Liver (tissue), 9 donors: Measurements from ENCODE around the gene SLC38A7. TPM values are rescaled to one million over a fixed set of nuclear protein-coding genes. Genes with fewer than 3 reads are reported as not detected.

ENCODE experiments used
- DNase-seq: peaks from one replicate; pipeline ENCODE4 v3.0.0-alpha.2; 2017; ENCODE audit warnings: low spot score
- H3K27ac ChIP-seq, 2 donors: one replicate each; pipeline ENCODE4 v1.7.0; 2013; ENCODE audit warnings: inconsistent platforms in 2 of 2, low read length in 2 of 2, control low read depth in 1 of 2, low read depth in 1 of 2, mild to moderate bottlenecking in 1 of 2
- H3K27me3 ChIP-seq, 4 donors: one replicate each; pipeline versions ENCODE4 v1.6.1 to v1.7.0; 2013; ENCODE audit warnings: low read length in 3 of 4, inconsistent platforms in 1 of 4, mild to moderate bottlenecking in 1 of 4, moderate library complexity in 1 of 4; ENCODE audit not compliant: control insufficient read depth in 4 of 4, insufficient read depth in 4 of 4
- H3K36me3 ChIP-seq, 4 donors: one replicate each; pipeline versions ENCODE4 v1.6.1 to v1.7.0; 2013; ENCODE audit warnings: low read length in 3 of 4, mild to moderate bottlenecking in 3 of 4, low read depth in 1 of 4, moderate library complexity in 1 of 4; ENCODE audit not compliant: control insufficient read depth in 4 of 4, insufficient read depth in 3 of 4
- H3K4me1 ChIP-seq, 4 donors: one replicate each; pipeline versions ENCODE4 v1.6.1 to v1.7.0; 2013; ENCODE audit warnings: low read length in 3 of 4, mild to moderate bottlenecking in 3 of 4, moderate library complexity in 1 of 4; ENCODE audit not compliant: control insufficient read depth in 4 of 4, insufficient read depth in 4 of 4
- H3K4me3 ChIP-seq, 3 donors: one replicate each; pipeline versions ENCODE4 v1.6.1 to v1.7.0; 2013; ENCODE audit warnings: low read length in 3 of 3, control low read depth in 1 of 3, low read depth in 1 of 3, mild to moderate bottlenecking in 1 of 3
- H3K9ac ChIP-seq, 2 donors: one replicate each; pipeline ENCODE4 v1.7.0; 2013; ENCODE audit warnings: low read length in 2 of 2, mild to moderate bottlenecking in 2 of 2, moderate library complexity in 2 of 2, control low read depth in 1 of 2, low read depth in 1 of 2
- H3K9me3 ChIP-seq, 4 donors: one replicate each; pipeline versions ENCODE4 v1.6.1 to v1.7.0; 2013; ENCODE audit warnings: low read length in 3 of 4; ENCODE audit not compliant: control insufficient read depth in 4 of 4
- EGR1 ChIP-seq, 2 donors: IDR thresholded peaks; 2 replicates each; pipeline ENCODE4 v1.6.1; 2016 to 2018; ENCODE audit warnings: antibody characterized with exemption in 2 of 2, low read depth in 2 of 2
- FOXA1 ChIP-seq: IDR thresholded peaks from 2 replicates; pipeline ENCODE4 v1.6.1; 2016; ENCODE audit warnings: antibody characterized with exemption
- FOXA2 ChIP-seq: IDR thresholded peaks from 2 replicates; pipeline ENCODE4 v1.6.1; 2016; ENCODE audit warnings: antibody characterized with exemption
- GABPA ChIP-seq, 2 donors: IDR thresholded peaks in 1 of 2; conservative IDR thresholded peaks in 1 of 2; 2 replicates each; pipeline ENCODE4 v1.6.1; 2016; ENCODE audit warnings: antibody characterized with exemption in 2 of 2, mild to moderate bottlenecking in 1 of 2, moderate library complexity in 1 of 2
- HNF4A ChIP-seq, 2 donors: conservative IDR thresholded peaks; 2 replicates each; pipeline ENCODE4 v1.6.1; 2016; ENCODE audit warnings: antibody characterized with exemption in 2 of 2, mild to moderate bottlenecking in 2 of 2
- HNF4G ChIP-seq: IDR thresholded peaks from 2 replicates; pipeline ENCODE4 v1.6.1; 2016; ENCODE audit warnings: antibody characterized with exemption
- JUND ChIP-seq, 2 donors: IDR thresholded peaks; 2 replicates each; pipeline ENCODE4 v1.6.1; 2016; ENCODE audit warnings: antibody characterized with exemption in 2 of 2
- NR2F2 ChIP-seq: IDR thresholded peaks from 2 replicates; pipeline ENCODE4 v1.6.1; 2016; ENCODE audit warnings: antibody characterized with exemption
- RAD21 ChIP-seq, 2 donors: IDR thresholded peaks; 2 replicates each; pipeline ENCODE4 v1.6.1; 2016; ENCODE audit warnings: antibody characterized with exemption in 2 of 2, mild to moderate bottlenecking in 2 of 2
- RXRA ChIP-seq, 2 donors: IDR thresholded peaks; 2 replicates each; pipeline ENCODE4 v1.6.1; 2017 to 2018; ENCODE audit warnings: antibody characterized with exemption in 2 of 2, mild to moderate bottlenecking in 1 of 2
- SP1 ChIP-seq: IDR thresholded peaks from 2 replicates; pipeline ENCODE4 v1.6.1; 2018; ENCODE audit warnings: antibody characterized with exemption, mild to moderate bottlenecking
- TAF1 ChIP-seq: conservative IDR thresholded peaks from 2 replicates; pipeline ENCODE4 v1.6.1; 2016; ENCODE audit warnings: antibody characterized with exemption, mild to moderate bottlenecking
- YY1 ChIP-seq: IDR thresholded peaks from 2 replicates; pipeline ENCODE4 v1.6.1; 2016; ENCODE audit warnings: antibody characterized with exemption, mild to moderate bottlenecking
- WGBS: extraction: QIAGEN DNeasy Blood & Tissue Kit; methylation state at CpG from one replicate; pipeline ENCODE4 v1.1.7; 2013; 5-methylcytosine and 5-hydroxymethylcytosine counted together
- polyA plus RNA-seq, 2 donors: library from polyadenylated mRNA; stranded (reverse) in 1 of 2; unstranded in 1 of 2; fragments of 200-250 nt in 1 of 2; fragments of >200 nt in 1 of 2; fragmentation: Nextera tagmentation in 1 of 2; extraction: Ambion mirVana in 1 of 2; gene quantifications; one replicate each; pipeline versions ENCODE4 v1.2.1 to v1.2.3, GENCODE V29; 2013 to 2015
- total RNA-seq, 2 donors: library from RNA; depleted of rRNA; stranded (reverse); fragments of >200 nt; gene quantifications; one replicate each; pipeline ENCODE4 v1.2.3, GENCODE V29; 2014
- TF ChIP-seq, protein P1 (sequence below): IDR thresholded peaks from 2 replicates; pipeline ENCODE4 v1.6.1; 2016; ENCODE audit warnings: antibody characterized with exemption, mild to moderate bottlenecking
- TF ChIP-seq, protein P2 (sequence below): IDR thresholded peaks from 2 replicates; pipeline ENCODE4 v1.6.1; 2016; ENCODE audit warnings: antibody characterized with exemption
- TF ChIP-seq, protein P3 (sequence below): IDR thresholded peaks from 2 replicates; pipeline ENCODE4 v1.6.1; 2016; ENCODE audit warnings: antibody characterized with exemption
- TF ChIP-seq, protein P4 (sequence below): IDR thresholded peaks from 2 replicates; pipeline ENCODE4 v1.6.1; 2016; ENCODE audit warnings: antibody characterized with exemption
- donor health status: healthy.
- donor health status: healthy.
- donor health status: healthy.
- donor health status: healthy.
- donor health status: healthy.

SLC38A7 gene
- total and polyA plus RNA-seq, 4 donors: 7.9 to 18.7 (median 11.0) TPM

DNA sequence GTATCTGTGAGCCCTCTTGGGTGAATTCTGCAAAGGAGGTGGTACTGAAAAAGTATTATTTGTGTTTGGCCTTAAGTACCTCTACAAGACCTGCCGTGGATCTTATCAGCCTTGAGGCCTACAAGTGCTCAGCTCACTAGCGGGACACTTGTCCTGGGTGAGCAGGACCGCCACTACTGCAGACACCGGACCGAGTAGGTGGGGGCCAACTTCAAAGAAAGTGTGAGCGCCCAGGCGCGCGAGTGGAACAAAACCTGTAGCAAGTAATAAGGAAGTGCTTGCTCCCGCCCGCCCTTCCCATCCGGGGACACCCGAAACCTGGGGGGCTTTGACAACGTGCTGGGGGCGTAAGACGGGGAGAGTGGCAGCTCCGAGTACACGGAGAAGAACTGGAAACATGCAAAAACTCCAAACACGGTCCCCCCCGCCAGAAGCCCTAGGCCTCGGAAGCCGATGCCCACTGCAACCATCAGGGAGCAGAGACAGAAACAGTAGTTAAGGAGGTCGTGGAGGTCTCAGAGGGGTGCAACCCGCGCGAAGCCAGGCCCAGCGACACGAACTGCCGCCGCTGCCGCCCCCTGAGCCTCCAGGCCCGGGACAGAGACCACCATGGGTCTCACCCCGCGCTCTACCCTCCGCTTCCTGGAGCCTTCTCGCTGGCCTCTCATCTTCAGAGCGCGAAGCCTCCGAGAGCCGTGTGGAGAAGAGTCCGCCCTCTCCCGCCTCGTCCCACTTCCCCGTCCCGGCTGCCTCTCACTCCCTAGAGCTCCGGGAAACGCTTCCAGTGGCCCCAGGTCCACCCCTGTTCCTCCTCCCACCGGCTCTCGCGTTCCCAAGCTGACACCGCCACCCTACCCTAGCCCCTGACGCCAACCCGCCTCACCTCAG is 55.5 kb downstream of the SLC38A7 start:
- TF ChIP-seq FOXA1 (no peak), YY1 (no peak), GABPA (IDR thresholded peaks at IDR 0.05 in 1 of 2, conservative IDR thresholded peaks at IDR 0.05 in 1 of 2) (no peak), RXRA (IDR thresholded peaks at IDR 0.05) (no peak), EGR1 (IDR thresholded peaks at IDR 0.05; ENCODE audit: low read depth in 2 of 2) (no peak), HNF4G (no peak), RAD21 (IDR thresholded peaks at IDR 0.05) (no peak), FOXA2 (no peak), HNF4A (conservative IDR thresholded peaks at IDR 0.05) (no peak)
- TF ChIP-seq, protein P1, sequence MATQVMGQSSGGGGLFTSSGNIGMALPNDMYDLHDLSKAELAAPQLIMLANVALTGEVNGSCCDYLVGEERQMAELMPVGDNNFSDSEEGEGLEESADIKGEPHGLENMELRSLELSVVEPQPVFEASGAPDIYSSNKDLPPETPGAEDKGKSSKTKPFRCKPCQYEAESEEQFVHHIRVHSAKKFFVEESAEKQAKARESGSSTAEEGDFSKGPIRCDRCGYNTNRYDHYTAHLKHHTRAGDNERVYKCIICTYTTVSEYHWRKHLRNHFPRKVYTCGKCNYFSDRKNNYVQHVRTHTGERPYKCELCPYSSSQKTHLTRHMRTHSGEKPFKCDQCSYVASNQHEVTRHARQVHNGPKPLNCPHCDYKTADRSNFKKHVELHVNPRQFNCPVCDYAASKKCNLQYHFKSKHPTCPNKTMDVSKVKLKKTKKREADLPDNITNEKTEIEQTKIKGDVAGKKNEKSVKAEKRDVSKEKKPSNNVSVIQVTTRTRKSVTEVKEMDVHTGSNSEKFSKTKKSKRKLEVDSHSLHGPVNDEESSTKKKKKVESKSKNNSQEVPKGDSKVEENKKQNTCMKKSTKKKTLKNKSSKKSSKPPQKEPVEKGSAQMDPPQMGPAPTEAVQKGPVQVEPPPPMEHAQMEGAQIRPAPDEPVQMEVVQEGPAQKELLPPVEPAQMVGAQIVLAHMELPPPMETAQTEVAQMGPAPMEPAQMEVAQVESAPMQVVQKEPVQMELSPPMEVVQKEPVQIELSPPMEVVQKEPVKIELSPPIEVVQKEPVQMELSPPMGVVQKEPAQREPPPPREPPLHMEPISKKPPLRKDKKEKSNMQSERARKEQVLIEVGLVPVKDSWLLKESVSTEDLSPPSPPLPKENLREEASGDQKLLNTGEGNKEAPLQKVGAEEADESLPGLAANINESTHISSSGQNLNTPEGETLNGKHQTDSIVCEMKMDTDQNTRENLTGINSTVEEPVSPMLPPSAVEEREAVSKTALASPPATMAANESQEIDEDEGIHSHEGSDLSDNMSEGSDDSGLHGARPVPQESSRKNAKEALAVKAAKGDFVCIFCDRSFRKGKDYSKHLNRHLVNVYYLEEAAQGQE: no peak
- TF ChIP-seq, protein P2, sequence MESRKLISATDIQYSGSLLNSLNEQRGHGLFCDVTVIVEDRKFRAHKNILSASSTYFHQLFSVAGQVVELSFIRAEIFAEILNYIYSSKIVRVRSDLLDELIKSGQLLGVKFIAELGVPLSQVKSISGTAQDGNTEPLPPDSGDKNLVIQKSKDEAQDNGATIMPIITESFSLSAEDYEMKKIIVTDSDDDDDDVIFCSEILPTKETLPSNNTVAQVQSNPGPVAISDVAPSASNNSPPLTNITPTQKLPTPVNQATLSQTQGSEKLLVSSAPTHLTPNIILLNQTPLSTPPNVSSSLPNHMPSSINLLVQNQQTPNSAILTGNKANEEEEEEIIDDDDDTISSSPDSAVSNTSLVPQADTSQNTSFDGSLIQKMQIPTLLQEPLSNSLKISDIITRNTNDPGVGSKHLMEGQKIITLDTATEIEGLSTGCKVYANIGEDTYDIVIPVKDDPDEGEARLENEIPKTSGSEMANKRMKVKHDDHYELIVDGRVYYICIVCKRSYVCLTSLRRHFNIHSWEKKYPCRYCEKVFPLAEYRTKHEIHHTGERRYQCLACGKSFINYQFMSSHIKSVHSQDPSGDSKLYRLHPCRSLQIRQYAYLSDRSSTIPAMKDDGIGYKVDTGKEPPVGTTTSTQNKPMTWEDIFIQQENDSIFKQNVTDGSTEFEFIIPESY: no peak
- TF ChIP-seq, protein P3, sequence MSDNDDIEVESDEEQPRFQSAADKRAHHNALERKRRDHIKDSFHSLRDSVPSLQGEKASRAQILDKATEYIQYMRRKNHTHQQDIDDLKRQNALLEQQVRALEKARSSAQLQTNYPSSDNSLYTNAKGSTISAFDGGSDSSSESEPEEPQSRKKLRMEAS: no peak
- TF ChIP-seq, protein P4, sequence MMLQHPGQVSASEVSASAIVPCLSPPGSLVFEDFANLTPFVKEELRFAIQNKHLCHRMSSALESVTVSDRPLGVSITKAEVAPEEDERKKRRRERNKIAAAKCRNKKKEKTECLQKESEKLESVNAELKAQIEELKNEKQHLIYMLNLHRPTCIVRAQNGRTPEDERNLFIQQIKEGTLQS: no peak

DNA sequence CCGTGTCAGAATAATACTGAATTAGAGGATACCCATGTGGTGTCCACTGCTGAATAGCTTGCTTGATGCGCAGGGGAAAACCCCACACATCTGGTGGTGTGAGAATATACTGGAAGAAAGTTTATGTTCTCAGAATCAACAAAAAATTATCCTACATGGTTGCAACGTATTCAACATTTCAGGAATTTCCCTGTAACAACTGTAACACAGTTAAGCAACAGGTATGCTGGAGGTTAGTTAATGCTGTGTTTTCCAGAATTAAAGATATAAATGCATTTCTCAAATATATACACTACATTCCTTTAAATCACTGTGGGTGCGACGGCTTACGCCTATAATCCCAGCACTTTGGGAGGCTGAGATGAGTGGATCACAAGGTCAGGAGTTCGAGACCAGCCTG is 60.4 kb downstream of the SLC38A7 start:
- H3K36me3 ChIP-seq: peaks cover 3 to 24% (median 13%) of the 10 kb centered on the region in 4 donors
- no peak overlapping the region for H3K4me3 ChIP-seq
- H3K4me1 ChIP-seq: peaks cover 0 to 14% (median 9%) of the 10 kb centered on the region in 4 donors
- no peaks in the 10 kb centered on the region for H3K9me3 ChIP-seq
- DNase-seq: no peak
- H3K9ac ChIP-seq: no peak overlapping the region
- H3K27ac ChIP-seq: no peak overlapping the region
- 93% methylated on average over 7 of the region's 7 CpGs for WGBS
- no peaks in the 10 kb centered on the region for H3K27me3 ChIP-seq
- TF ChIP-seq FOXA2: no peak
- no peak for TF ChIP-seq FOXA1
- TF ChIP-seq NR2F2: no peak
- TF ChIP-seq YY1: no peak
- TF ChIP-seq JUND (IDR thresholded peaks at IDR 0.05): no peak
- TF ChIP-seq, protein P4: no peak
- no peak for TF ChIP-seq RXRA (IDR thresholded peaks at IDR 0.05)
- no peak for TF ChIP-seq EGR1 (IDR thresholded peaks at IDR 0.05; ENCODE audit: low read depth in 2 of 2)
- TF ChIP-seq, protein P2: no peak
- TF ChIP-seq SP1: no peak
- no peak for TF ChIP-seq HNF4G
- TF ChIP-seq TAF1: no peak
- TF ChIP-seq, protein P1: no peak
- no peak for TF ChIP-seq GABPA (IDR thresholded peaks at IDR 0.05 in 1 of 2, conservative IDR thresholded peaks at IDR 0.05 in 1 of 2)
- TF ChIP-seq, protein P3: no peak
- no peak for TF ChIP-seq RAD21 (IDR thresholded peaks at IDR 0.05)

More for the DNA sequence above, 55.5 kb downstream of the SLC38A7 start:
- Histone ChIP-seq H3K4me3 (peak overlapping the region; percentile 86 to 97 (median 92)), H3K27ac (peak overlapping the region; percentile 93 to 97), H3K9ac (peak overlapping the region; percentile 70 to 92), H3K36me3 (peaks cover 0 to 5% (median under 1%) of the 10 kb centered on the region in 4 donors), H3K4me1 (peaks cover 0 to 14% (median 9%) of the 10 kb centered on the region in 4 donors), H3K9me3 (no peaks in the 10 kb centered on the region), H3K27me3 (no peaks in the 10 kb centered on the region)
- DNase-seq: peak; percentile 64
- under 1% methylated on average over 53 of the region's 53 CpGs for WGBS
